ENCODE measurements around the gene MATN1.

MATN1 gene

GRCh38 chr1:30684881-30685795 lies 38.2 kb downstream of the MATN1 start:
- in situ Hi-C loops (cut with MboI; ENCODE audit: low sequenced_read_pairs), result no loop called here

- in situ Hi-C loops (cut with MboI; ENCODE audit: low sequenced_read_pairs), result no loop called here
Measured at GRCh38 chr1:30684259-30684658, 39.1 kb downstream of the MATN1 start.

GRCh38 chr1:30683699-30684098 lies 39.7 kb downstream of the MATN1 start:
- in situ Hi-C loops (cut with MboI; ENCODE audit: low sequenced_read_pairs), result no loop called here

GRCh38 chr1:30682396-30683275 lies 40.7 kb downstream of the MATN1 start:
- in situ Hi-C loops (cut with MboI; ENCODE audit: low sequenced_read_pairs), result no loop called here

GRCh38 chr1:30681782-30682181 lies 41.6 kb downstream of the MATN1 start:
- in situ Hi-C loops (cut with MboI; ENCODE audit: low sequenced_read_pairs), result no loop called here

- in situ Hi-C loops (cut with MboI; ENCODE audit: low sequenced_read_pairs), result no loop called here
Measured at GRCh38 chr1:30680879-30681278, 42.5 kb downstream of the MATN1 start.

GRCh38 chr1:30680429-30680828 lies 43.0 kb downstream of the MATN1 start:
- in situ Hi-C loops (cut with MboI; ENCODE audit: low sequenced_read_pairs), result no loop called here

- in situ Hi-C loops (cut with MboI; ENCODE audit: low sequenced_read_pairs), result no loop called here
Measured at GRCh38 chr1:30679976-30680305, 43.4 kb downstream of the MATN1 start.

GRCh38 chr1:30679201-30679975 lies 44.0 kb downstream of the MATN1 start:
- in situ Hi-C loops (cut with MboI; ENCODE audit: low sequenced_read_pairs), result no loop called here

- in situ Hi-C loops (cut with MboI; ENCODE audit: low sequenced_read_pairs), result no loop called here
Measured at GRCh38 chr1:30678209-30678608, 45.2 kb downstream of the MATN1 start.

- in situ Hi-C loops (cut with MboI; ENCODE audit: low sequenced_read_pairs), result no loop called here
Measured at GRCh38 chr1:30677471-30677870, 45.9 kb downstream of the MATN1 start.

- in situ Hi-C loops (cut with MboI; ENCODE audit: low sequenced_read_pairs), result no loop called here
Measured at GRCh38 chr1:30675761-30676160, 47.6 kb downstream of the MATN1 start.

GRCh38 chr1:30675289-30675688 lies 48.1 kb downstream of the MATN1 start:
- in situ Hi-C loops (cut with MboI; ENCODE audit: low sequenced_read_pairs), result no loop called here

- in situ Hi-C loops (cut with MboI; ENCODE audit: low sequenced_read_pairs), result no loop called here
Measured at GRCh38 chr1:30673395-30673794, 50.0 kb downstream of the MATN1 start.

- in situ Hi-C loops (cut with MboI; ENCODE audit: low sequenced_read_pairs), result no loop called here
Measured at GRCh38 chr1:30672661-30673060, 50.7 kb downstream of the MATN1 start.

- in situ Hi-C loops (cut with MboI; ENCODE audit: low sequenced_read_pairs), result no loop called here
Measured at GRCh38 chr1:30670240-30671060, 52.9 kb downstream of the MATN1 start.

GRCh38 chr1:30668546-30669327 lies 54.6 kb downstream of the MATN1 start:
- in situ Hi-C loops (cut with MboI; ENCODE audit: low sequenced_read_pairs), result no loop called here

GRCh38 chr1:30668024-30668423 lies 55.4 kb downstream of the MATN1 start:
- in situ Hi-C loops (cut with MboI; ENCODE audit: low sequenced_read_pairs), result no loop called here

GRCh38 chr1:30666756-30667273 lies 56.6 kb downstream of the MATN1 start:
- in situ Hi-C loops (cut with MboI; ENCODE audit: low sequenced_read_pairs), result no loop called here

Measured in hTERT RPE-1 (cell line).